NCI-H2227 (cell line): ENCODE data around the gene KDM4B.

Experiments
- DNase-seq: peaks from one replicate; lab custom pipeline; 2025; ENCODE audit not compliant: unreplicated experiment; lab: John Stamatoyannopoulos, UW

KDM4B gene

GRCh38 chr19:5032101-5032967 is 63.4 kb downstream of the KDM4B start:
- DNase-seq = peak; percentile 5

- no peak for DNase-seq
These were observed 66.3 kb downstream of the KDM4B start for GRCh38 chr19:5035105-5035761.

GRCh38 chr19:5035793-5036697 is 67.1 kb downstream of the KDM4B start:
- DNase-seq = peak; percentile 17

- DNase-seq = no peak
These were observed 68.0 kb downstream of the KDM4B start for GRCh38 chr19:5036698-5037563.

GRCh38 chr19:5037936-5038335 is 69.0 kb downstream of the KDM4B start:
- DNase-seq = no peak

GRCh38 chr19:5038631-5039271 is 69.8 kb downstream of the KDM4B start:
- peak; percentile 27 for DNase-seq

GRCh38 chr19:5039642-5040543 is 71.0 kb downstream of the KDM4B start:
- DNase-seq = no peak

- DNase-seq = no peak
These were observed 71.7 kb downstream of the KDM4B start for GRCh38 chr19:5040544-5041167.

GRCh38 chr19:5041168-5041912 is 72.4 kb downstream of the KDM4B start:
- no peak for DNase-seq

- no peak for DNase-seq
These were observed 72.9 kb downstream of the KDM4B start for GRCh38 chr19:5041913-5042187.

- DNase-seq = no peak
These were observed 73.6 kb downstream of the KDM4B start for GRCh38 chr19:5042556-5042955.

GRCh38 chr19:5045029-5045428 is 76.1 kb downstream of the KDM4B start:
- no peak for DNase-seq

- DNase-seq = no peak
These were observed 77.0 kb downstream of the KDM4B start for GRCh38 chr19:5045956-5046338.

GRCh38 chr19:5046339-5047039 is 77.6 kb downstream of the KDM4B start:
- peak; percentile 50 for DNase-seq

GRCh38 chr19:5047251-5047935 is 78.5 kb downstream of the KDM4B start:
- no peak for DNase-seq

- peak; percentile 85 for DNase-seq
These were observed 79.3 kb downstream of the KDM4B start for GRCh38 chr19:5048091-5048726.
